ENCODE data around the gene MPST.
"Not testable (repeated sequence)": the region's sequence is repeated elsewhere in the genome, so short reads cannot be mapped to it uniquely, and the experiment has no call there.

The MPST gene

GRCh38 chr22:37065961-37066360 lies 46.4 kb downstream of the MPST start:
- intact Hi-C loops (cut with DNase I), result no loop called here
- no peak for DNase-seq

DNA sequence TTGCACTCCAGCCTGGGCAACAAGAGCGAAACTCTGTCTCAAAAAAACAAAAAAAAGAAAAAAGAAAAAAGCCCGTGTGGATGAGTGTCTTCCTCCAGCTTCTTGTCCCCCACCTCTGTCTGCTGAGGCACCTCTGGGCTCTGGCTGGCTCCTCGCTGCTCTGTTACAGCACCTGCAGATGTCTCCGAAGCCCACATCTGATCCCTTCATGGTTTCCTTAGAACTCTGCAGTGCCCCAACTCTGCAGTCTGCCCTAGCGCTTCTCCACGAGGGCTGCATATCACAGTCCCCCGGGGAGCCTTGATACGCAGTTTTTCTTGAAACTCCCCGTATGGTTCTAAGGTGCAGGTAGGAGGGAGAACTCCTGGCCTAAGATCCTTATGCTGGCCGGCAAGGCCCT lies 47.9 kb downstream of the MPST start:
- intact Hi-C loops (cut with DNase I), result no loop called here
- peak in 3 of 42 donors; percentile 14 to 34 (median 14) for DNase-seq

DNA sequence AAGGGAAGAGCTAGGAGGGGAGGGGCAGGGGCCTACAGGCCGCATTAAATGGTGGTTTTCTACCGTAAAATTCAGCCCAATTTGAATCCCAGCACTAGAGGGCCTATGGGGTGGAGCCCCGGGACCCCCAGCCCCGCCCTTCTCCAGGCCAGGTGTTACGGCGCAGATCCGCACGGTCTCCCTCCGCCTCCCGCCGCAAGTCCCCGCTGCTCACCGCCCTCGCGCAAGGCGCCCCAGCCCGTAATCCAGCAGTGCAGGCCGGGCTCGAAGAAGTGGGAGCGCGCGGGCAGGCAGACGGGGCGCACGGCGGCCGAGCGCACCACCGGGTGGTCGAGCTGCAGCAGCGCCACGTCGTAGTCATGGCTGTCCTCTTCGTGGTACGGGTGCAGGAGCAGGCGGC lies 49.3 kb downstream of the MPST start:
- intact Hi-C loops (cut with DNase I), result no loop called here
- DNase-seq, result peak in 8 of 42 donors; percentile 24 to 60 (median 44)

- intact Hi-C loops (cut with DNase I), result no loop called here
- DNase-seq, result peak in 13 of 42 donors; percentile 40 to 79 (median 61)
Observed at GRCh38 chr22:37069319-37069718, 49.8 kb downstream of the MPST start.

GRCh38 chr22:37069719-37070118 lies 50.2 kb downstream of the MPST start:
- intact Hi-C loops (cut with DNase I), result no loop called here
- peak in 1 of 42 donors; percentile 12 for DNase-seq

DNA sequence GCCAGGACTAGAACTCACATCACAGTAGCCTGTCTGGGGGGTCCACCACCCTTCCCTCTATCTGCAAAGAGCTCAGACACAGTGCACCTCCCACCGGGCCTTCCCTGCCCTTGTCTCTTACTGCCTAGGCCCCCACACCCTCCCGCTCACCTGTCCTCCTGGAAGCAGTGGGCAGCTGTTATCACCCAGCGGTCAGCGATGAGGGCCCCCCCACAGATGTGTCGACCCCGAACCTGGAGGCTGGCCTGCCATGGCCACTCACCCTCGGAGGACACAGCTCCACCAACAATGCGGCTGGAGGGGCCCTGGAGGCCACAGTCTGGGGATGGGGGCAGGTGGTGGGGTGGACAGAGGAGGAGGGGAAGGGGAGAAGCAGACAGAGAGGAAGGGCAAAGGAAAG lies 50.8 kb downstream of the MPST start:
- intact Hi-C loops (cut with DNase I), result no loop called here
- no peak for DNase-seq

- DNase-seq, result no peak
- intact Hi-C loops (cut with DNase I), result no loop called here
Observed at GRCh38 chr22:37070744-37071143, 51.2 kb downstream of the MPST start.

GRCh38 chr22:37071850-37072592 lies 52.5 kb downstream of the MPST start:
- DNase-seq; intact Hi-C loops (cut with DNase I): not testable (repeated sequence)

DNA sequence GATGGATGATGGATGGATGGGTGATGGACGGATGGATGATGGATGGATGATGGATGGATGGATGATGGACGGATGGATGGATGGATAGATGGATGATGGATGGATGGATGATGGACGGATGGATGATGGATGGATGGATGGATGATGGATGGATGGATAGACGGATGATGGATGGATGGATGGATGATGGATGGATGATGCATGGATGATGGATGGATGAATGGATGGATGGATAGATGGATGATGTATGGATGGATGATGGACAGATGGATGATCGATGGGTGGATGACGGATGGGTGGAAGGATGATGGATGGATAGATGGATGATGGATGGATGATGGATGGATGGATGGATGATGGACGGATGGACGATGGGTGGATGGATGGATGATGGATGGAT lies 53.1 kb downstream of the MPST start:
- intact Hi-C loops (cut with DNase I), result no loop called here
- DNase-seq, result no peak

DNA sequence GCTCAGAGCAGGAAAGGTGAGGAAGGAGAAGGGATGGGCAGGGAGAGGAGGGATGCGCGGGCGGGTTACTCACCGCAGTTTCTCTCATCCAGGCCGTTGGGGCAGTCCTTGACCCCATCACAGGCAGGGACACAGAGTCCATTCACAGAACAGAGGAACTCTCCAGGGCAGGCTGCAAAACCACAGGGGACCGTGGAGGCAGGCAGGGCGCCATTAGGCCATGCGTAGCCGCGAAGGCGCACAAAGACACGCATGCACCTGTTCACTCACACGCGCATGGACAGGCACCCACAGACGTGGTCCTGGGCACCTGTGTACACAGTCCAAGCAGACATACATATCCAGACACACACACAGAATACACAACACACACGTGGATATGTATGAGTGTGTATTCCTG lies 55.0 kb downstream of the MPST start:
- no peak for DNase-seq
- intact Hi-C loops (cut with DNase I), result no loop called here

GRCh38 chr22:37075046-37075445 lies 55.5 kb downstream of the MPST start:
- no peak for DNase-seq
- intact Hi-C loops (cut with DNase I), result no loop called here

- intact Hi-C loops (cut with DNase I), result no loop called here
- no peak for DNase-seq
Observed at GRCh38 chr22:37075822-37076433, 56.4 kb downstream of the MPST start.

DNA sequence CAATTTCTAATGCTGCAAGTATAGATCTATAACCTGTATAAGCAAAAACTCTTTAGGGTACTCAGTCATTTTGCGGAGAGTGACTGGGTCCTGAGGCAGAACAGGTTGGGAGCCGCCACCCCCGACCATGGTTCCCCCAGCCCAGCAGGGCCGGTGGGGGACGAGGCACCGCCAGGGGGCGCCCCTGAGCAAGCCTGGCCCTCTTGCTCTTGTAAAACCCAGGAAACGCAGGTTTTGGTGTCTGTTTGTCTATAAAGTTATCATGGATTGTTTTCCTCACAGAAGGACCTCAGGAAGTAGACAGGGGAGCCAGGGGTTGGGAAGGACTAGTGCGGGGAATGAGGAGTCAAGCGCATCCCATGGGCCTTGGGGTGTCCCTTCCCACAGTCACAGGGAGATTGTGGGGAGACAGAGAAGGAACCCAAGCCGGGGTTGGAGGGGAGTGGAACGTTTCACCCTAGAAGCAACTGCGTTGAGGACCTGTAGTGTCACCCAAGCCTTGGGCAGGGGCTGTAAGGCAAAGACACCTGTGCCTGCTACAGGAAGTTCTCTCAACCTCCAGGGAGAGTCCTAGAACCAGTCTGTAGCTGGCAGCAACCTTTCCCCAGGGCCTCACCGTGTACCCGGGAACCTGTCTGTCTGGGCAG lies 58.4 kb downstream of the MPST start:
- intact Hi-C loops (cut with DNase I), result no loop called here
- DNase-seq, result peak in 33 of 42 donors; percentile 36 to 86 (median 65)

DNA sequence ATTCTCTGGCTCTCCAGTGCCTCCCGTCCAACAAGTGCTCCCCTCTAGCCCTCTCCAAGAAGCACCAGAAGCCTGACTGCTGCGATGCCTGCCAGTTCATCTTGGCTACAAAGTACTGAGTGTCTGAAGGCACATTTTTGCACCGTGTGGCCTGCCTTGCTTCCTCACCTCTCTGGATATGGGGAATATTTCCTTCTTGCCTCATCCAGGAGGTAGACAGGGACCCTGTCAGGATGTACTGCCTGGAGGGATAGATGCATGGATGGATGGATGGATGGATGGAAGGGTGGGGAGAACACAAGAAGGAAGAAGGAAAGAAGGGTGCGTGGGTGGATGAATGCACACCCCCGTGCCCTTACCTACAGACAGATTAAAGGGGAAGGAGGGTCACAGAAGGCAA lies 59.6 kb downstream of the MPST start:
- no peak for DNase-seq
- intact Hi-C loops (cut with DNase I), result no loop called here

Measured in head of caudate nucleus (tissue), 42 donors.